ENCODE data around the gene PCDHA1.

PCDHA1 gene

GRCh38 chr5:141003791-141004611 lies 218.1 kb downstream of the PCDHA1 start:
- no peak for TF ChIP-seq POLR2AphosphoS5 (IDR thresholded peaks at IDR 0.05; ENCODE audit: low read depth, low read length)
- TF ChIP-seq REST (IDR thresholded peaks at IDR 0.05; ENCODE audit: insufficient read depth in 1 of 2, low read depth in 2 of 2, low read length in 2 of 2): peak in 1 of 2 experiments; percentile 40; a peak in 1 of 4 replicates

DNA sequence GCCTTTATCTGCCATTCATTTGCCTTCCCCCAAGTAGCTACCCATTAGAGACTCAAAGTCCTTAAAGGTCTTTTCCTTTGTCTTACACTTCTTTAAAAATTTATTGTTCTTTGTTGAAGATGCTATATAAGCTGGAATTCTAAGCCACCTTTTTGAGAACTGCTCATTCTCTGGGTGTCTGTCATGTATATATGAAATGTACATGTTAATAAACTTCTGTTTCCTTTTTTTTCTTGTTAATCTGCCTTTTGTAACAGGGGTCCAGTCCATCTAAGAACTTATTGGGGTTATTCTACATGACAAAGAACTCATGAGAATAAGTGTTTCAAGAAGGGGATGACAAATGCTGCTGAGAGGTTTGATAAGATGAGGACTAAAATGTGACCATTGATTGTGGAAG lies 221.9 kb downstream of the PCDHA1 start:
- TF ChIP-seq TAF1 (IDR thresholded peaks at IDR 0.05; ENCODE audit: borderline replicate concordance, insufficient read depth, low read length) (no peak), REST (IDR thresholded peaks at IDR 0.05; ENCODE audit: insufficient read depth in 1 of 2, low read depth in 2 of 2, low read length in 2 of 2) (no peak)

DNA sequence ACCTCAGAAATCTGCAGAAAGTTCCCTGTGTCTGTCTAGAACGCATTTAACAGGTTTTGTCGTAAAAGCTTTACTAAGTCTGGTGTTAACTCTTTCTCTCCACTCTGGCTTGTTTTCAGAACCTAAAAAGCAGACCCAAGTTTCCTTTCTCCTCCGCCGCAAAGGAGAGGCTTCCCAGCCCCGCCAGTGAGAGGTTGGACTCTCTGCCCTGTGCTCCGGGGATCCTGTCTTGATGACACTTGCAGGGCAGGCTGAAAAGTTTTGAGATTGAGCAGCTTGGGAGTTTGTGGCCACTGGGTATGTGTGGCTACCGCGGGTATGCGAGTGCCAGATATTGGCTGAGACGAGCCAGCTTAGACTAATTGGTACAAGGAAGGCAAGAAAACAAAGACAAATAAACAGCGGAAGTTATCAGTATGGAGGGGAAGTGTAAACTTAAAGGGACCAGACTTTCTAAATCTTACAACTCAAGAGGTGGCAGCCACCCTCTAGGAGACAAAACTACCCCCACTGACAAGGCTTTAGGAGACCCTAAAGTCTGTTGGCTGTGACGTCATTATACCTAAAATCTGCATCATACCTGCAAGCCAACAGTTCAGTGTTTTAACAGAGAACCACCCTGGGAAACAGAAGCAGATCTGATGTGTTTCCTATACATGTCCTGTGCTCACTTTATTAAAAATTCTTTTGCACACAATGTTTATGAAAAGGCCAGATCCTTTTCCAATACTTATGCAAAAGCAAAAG lies 224.3 kb downstream of the PCDHA1 start:
- TF ChIP-seq POLR2AphosphoS5 (IDR thresholded peaks at IDR 0.05; ENCODE audit: low read depth, low read length): no peak
- TF ChIP-seq REST (IDR thresholded peaks at IDR 0.05; ENCODE audit: insufficient read depth in 1 of 2, low read depth in 2 of 2, low read length in 2 of 2): no peak
- no peak for TF ChIP-seq FOXP2 (optimal IDR thresholded peaks at IDR 0.05; ENCODE audit: borderline replicate concordance, extremely low read depth, extremely low read length, insufficient read depth)
- no peak for TF ChIP-seq TAF1 (IDR thresholded peaks at IDR 0.05; ENCODE audit: borderline replicate concordance, insufficient read depth, low read length)
- TF ChIP-seq SIN3A (IDR thresholded peaks at IDR 0.05; ENCODE audit: borderline replicate concordance, insufficient read depth, low read length): no peak

DNA sequence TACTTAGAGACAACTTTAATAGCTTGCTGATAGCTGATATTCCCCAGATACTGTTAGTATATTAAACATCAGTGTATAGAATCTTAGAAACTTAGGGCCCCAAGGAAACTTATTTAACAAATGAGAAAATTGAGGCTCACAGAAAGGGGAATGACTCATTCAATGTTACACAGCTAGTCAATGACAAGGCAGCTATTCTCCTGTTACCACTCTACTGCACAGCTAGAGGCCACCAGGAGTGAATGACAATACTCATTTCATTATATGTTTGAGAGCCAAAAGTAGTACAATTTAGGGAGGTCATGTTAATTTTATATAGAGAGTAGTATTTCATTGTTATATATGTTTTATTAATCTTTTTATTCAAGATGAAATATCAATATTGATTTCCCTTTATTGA lies 232.0 kb downstream of the PCDHA1 start:
- TF ChIP-seq FOXP2 (optimal IDR thresholded peaks at IDR 0.05; ENCODE audit: borderline replicate concordance, extremely low read depth, extremely low read length, insufficient read depth): no peak
- TF ChIP-seq SIN3A (IDR thresholded peaks at IDR 0.05; ENCODE audit: borderline replicate concordance, insufficient read depth, low read length): no peak
- no peak for TF ChIP-seq TAF1 (IDR thresholded peaks at IDR 0.05; ENCODE audit: borderline replicate concordance, insufficient read depth, low read length)
- TF ChIP-seq REST (IDR thresholded peaks at IDR 0.05; ENCODE audit: insufficient read depth in 1 of 2, low read depth in 2 of 2, low read length in 2 of 2): no peak
- no peak for TF ChIP-seq POLR2AphosphoS5 (IDR thresholded peaks at IDR 0.05; ENCODE audit: low read depth, low read length)
